K562 treated with DMSO at 1 percent for 4 hours (cell line): Measurements from ENCODE around the gene CRIP3. TPM values are rescaled to one million over a fixed set of nuclear protein-coding genes. Genes with fewer than 3 reads are reported as not detected.

ENCODE experiments used
- total RNA-seq: library from RNA; unstranded; fragments of 300-600 nt; gene quantifications from 2 replicates; pipeline ENCODE4 v1.2.3, GENCODE V29; 2022; ENCODE audit not compliant: insufficient read depth

Gene CRIP3, protein sequence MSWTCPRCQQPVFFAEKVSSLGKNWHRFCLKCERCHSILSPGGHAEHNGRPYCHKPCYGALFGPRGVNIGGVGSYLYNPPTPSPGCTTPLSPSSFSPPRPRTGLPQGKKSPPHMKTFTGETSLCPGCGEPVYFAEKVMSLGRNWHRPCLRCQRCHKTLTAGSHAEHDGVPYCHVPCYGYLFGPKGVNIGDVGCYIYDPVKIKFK
- total RNA-seq: not detected in 2 replicates

DNA sequence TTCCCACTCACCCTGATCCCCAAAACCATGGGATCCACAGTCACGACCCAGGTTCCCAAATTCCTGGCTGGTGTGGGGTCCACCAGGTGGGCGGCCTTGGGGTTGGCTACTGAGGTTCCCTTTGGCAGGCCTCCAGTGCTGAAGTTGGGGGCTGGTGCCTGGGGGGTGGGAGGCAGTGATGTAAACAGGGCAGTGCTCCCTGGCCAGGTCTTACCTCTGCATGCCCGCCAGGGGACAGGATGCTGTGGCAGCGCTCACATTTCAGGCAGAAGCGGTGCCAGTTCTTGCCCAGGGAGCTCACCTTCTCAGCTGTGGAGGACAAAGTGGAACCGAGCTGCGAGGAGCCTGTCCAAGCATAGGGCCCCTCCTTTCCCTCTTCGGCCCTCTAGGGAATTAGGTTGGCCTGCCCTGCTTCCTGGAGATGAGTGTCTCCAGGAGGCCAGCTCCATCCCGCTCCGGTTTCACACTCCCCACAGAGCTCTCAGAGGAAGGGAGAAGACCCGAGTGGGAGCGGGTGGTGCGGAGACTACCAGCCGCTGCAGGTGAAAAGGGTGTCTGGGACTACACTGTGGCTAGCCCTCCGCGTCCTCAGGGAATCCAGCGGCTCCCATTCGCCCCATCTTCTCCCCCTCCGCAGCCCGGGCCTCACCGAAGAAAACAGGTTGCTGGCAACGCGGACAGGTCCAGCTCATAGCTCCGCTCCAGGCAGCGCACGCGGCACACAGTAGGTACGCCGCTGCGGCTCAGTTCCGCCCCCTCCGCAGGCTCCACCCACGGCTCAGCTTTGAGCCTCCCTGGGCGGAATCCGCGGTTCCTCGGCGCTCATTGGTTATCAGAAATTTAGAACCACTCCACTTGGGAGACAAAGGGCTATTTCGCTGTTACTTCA is at the start of gene CRIP3:
Gene CRIP3, minus strand, starts transcription at position 726 of the 889 bp plus-strand sequence. Its CDS starts 34 bp downstream, at position 692.

GRCh38 chr6:43297644-43298564 is 10.7 kb downstream of the CRIP3 start, which contains the start of gene SLC22A7:
SLC22A7 (plus strand) TSS chr6:43298260; CDS start chr6:43298359, 99 bp downstream.

Other genes with a start within 250 kb of the CRIP3 start
- 126 and 131 TPM in 2 replicates for gene MRPL2, start 249.4 kb downstream of the CRIP3 start, total RNA-seq
- 33.5 and 36.4 TPM in 2 replicates for gene KLC4, start 249.2 kb downstream of the CRIP3 start, total RNA-seq
- gene PTK7, start 232.5 kb downstream of the CRIP3 start, total RNA-seq: 10.4 and 12.0 TPM in 2 replicates
- gene SRF, start 137.6 kb downstream of the CRIP3 start, total RNA-seq: 33.6 and 38.1 TPM in 2 replicates
- gene CUL9, start 126.6 kb downstream of the CRIP3 start, total RNA-seq: 12.5 and 20.5 TPM in 2 replicates
- 204 and 307 TPM in 2 replicates for gene DNPH1, start 79.3 kb downstream of the CRIP3 start, total RNA-seq
- gene TTBK1, start 65.3 kb downstream of the CRIP3 start, total RNA-seq: not detected in 2 replicates
- not detected in 2 replicates for gene SLC22A7, start 10.6 kb downstream of the CRIP3 start, total RNA-seq
- gene ZNF318, start 60.8 kb upstream of the CRIP3 start, total RNA-seq: 13.0 and 16.6 TPM in 2 replicates
- 11.9 and 15.4 TPM in 2 replicates for gene ABCC10, start 118.7 kb upstream of the CRIP3 start, total RNA-seq
- gene DLK2, start 146.7 kb upstream of the CRIP3 start, total RNA-seq: 0.84 TPM in 1 of 2 replicates, not detected in the other
- gene TJAP1, start 168.7 kb upstream of the CRIP3 start, total RNA-seq: 40.5 and 45.9 TPM in 2 replicates
- gene LRRC73, start 201.5 kb upstream of the CRIP3 start, total RNA-seq: not detected in 2 replicates
- 136 and 148 TPM in 2 replicates for gene YIPF3, start 208.1 kb upstream of the CRIP3 start, total RNA-seq
- 47.9 and 51.3 TPM in 2 replicates for gene POLR1C, start 208.3 kb upstream of the CRIP3 start, total RNA-seq